GM12878 (cell line): ENCODE data around the gene AURKA.

Experiments
- HCFC1 ChIP-seq: fragments of 150-350 bp; IDR thresholded peaks from 2 replicates; pipeline ENCODE4 v1.6.1; 2014; ENCODE audit warnings: low read length
- HDGF ChIP-seq: fragments of 450-650 bp; IDR thresholded peaks from 2 replicates; pipeline ENCODE4 v1.6.1; 2016; ENCODE audit warnings: antibody characterized with exemption
- KDM1A ChIP-seq: fragments of 200-600 bp; sonication (generic); IDR thresholded peaks from 2 replicates; pipeline ENCODE4 v1.6.1; 2016; ENCODE audit warnings: borderline replicate concordance
- LARP7 ChIP-seq: fragments of 450-650 bp; IDR thresholded peaks from 2 replicates; pipeline ENCODE4 v1.6.1; 2017; ENCODE audit warnings: mild to moderate bottlenecking
- MTA3 ChIP-seq: IDR thresholded peaks from 2 replicates; pipeline ENCODE4 v1.6.1; 2012; ENCODE audit warnings: low read length, inconsistent platforms, borderline replicate concordance
- POLR2A ChIP-seq: IDR thresholded peaks from 2 replicates; pipeline ENCODE4 v1.6.1; 2011; ENCODE audit warnings: low read depth, mild to moderate bottlenecking, low read length
- POLR2AphosphoS5 ChIP-seq: IDR thresholded peaks from 2 replicates; pipeline ENCODE4 v1.6.1; 2011; ENCODE audit warnings: mild to moderate bottlenecking, low read length, inconsistent platforms
- SMARCA5 ChIP-seq: fragments of 450-650 bp; IDR thresholded peaks from 2 replicates; pipeline ENCODE4 v1.6.1; 2017; ENCODE audit warnings: mild to moderate bottlenecking
- TAF1 ChIP-seq: IDR thresholded peaks from 2 replicates; pipeline ENCODE4 v1.6.1; 2011; ENCODE audit warnings: mild to moderate bottlenecking, low read depth, low read length, borderline replicate concordance
- TF ChIP-seq, protein P1 (sequence below): IDR thresholded peaks from 2 replicates; pipeline ENCODE4 v1.6.1; 2012; ENCODE audit warnings: low read depth, low read length, improper control_type of control experiment
- TF ChIP-seq, protein P2 (sequence below): IDR thresholded peaks from 2 replicates; pipeline ENCODE4 v1.6.1; 2011; ENCODE audit warnings: low read depth, mild to moderate bottlenecking, low read length, moderate library complexity, borderline replicate concordance; ENCODE audit errors: extremely low read depth
- TF ChIP-seq, protein P3 (sequence below): fragments of 450-650 bp; IDR thresholded peaks from 2 replicates; pipeline ENCODE4 v1.6.1; 2018; ENCODE audit warnings: borderline replicate concordance, mild to moderate bottlenecking; ENCODE audit not compliant: partially characterized antibody
- TF ChIP-seq, protein P4 (sequence below), 3 experiments: IDR thresholded peaks in 2 of 3; conservative IDR thresholded peaks in 1 of 3; 2 replicates each; pipeline ENCODE4 v1.5.1; 2011; ENCODE audit warnings: low read depth in 3 of 3, low read length in 3 of 3, mild to moderate bottlenecking in 3 of 3, control low read depth in 2 of 3, moderate library complexity in 2 of 3, inconsistent platforms in 1 of 3, mixed read lengths in 1 of 3; ENCODE audit not compliant: control insufficient read depth in 2 of 3, insufficient read depth in 1 of 3; ENCODE audit errors: extremely low read depth in 1 of 3

DNA sequence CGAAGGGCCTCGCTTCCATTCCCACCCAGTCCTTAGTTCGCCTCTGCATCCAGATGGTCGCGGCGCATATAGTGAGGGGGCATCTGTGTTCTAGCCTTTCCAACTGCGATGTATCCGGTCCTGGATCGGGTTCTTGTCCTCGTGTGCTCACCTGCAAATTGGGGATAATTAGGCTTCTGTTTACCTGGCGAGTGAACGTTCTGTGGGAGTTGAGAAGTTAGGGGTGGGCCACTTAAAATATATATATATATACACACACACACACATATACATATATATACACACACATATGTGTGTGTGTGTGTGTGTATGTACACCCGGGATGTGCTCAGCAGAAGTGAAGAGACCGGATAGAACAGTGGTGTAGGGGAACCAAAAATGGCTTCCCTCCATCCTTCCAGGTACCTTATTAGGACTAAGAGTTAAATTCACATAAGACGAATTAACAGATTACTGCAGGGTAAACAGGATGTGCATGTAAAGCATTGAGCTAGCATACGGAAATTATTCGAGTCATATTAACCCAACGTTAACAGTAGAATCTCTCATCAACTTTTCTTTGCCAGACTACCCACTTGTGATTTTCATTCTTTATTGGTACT is 967 bp upstream of the AURKA start:
- TF ChIP-seq, protein P1, sequence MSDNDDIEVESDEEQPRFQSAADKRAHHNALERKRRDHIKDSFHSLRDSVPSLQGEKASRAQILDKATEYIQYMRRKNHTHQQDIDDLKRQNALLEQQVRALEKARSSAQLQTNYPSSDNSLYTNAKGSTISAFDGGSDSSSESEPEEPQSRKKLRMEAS, result no peak
- TF ChIP-seq MTA3 (no peak), POLR2AphosphoS5 (no peak), KDM1A (no peak), TAF1 (no peak), LARP7 (no peak), HDGF (no peak), POLR2A (no peak), SMARCA5 (no peak), HCFC1 (no peak)
- TF ChIP-seq, protein P2, sequence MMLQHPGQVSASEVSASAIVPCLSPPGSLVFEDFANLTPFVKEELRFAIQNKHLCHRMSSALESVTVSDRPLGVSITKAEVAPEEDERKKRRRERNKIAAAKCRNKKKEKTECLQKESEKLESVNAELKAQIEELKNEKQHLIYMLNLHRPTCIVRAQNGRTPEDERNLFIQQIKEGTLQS, result no peak
- TF ChIP-seq, protein P3, sequence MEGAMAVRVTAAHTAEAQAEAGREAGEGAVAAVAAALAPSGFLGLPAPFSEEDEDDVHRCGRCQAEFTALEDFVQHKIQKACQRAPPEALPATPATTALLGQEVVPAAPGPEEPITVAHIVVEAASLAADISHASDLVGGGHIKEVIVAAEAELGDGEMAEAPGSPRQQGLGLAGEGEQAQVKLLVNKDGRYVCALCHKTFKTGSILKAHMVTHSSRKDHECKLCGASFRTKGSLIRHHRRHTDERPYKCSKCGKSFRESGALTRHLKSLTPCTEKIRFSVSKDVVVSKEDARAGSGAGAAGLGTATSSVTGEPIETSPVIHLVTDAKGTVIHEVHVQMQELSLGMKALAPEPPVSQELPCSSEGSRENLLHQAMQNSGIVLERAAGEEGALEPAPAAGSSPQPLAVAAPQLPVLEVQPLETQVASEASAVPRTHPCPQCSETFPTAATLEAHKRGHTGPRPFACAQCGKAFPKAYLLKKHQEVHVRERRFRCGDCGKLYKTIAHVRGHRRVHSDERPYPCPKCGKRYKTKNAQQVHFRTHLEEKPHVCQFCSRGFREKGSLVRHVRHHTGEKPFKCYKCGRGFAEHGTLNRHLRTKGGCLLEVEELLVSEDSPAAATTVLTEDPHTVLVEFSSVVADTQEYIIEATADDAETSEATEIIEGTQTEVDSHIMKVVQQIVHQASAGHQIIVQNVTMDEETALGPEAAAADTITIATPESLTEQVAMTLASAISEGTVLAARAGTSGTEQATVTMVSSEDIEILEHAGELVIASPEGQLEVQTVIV, result no peak
- TF ChIP-seq, protein P4, sequence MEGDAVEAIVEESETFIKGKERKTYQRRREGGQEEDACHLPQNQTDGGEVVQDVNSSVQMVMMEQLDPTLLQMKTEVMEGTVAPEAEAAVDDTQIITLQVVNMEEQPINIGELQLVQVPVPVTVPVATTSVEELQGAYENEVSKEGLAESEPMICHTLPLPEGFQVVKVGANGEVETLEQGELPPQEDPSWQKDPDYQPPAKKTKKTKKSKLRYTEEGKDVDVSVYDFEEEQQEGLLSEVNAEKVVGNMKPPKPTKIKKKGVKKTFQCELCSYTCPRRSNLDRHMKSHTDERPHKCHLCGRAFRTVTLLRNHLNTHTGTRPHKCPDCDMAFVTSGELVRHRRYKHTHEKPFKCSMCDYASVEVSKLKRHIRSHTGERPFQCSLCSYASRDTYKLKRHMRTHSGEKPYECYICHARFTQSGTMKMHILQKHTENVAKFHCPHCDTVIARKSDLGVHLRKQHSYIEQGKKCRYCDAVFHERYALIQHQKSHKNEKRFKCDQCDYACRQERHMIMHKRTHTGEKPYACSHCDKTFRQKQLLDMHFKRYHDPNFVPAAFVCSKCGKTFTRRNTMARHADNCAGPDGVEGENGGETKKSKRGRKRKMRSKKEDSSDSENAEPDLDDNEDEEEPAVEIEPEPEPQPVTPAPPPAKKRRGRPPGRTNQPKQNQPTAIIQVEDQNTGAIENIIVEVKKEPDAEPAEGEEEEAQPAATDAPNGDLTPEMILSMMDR (IDR thresholded peaks at IDR 0.05 in 2 of 3, conservative IDR thresholded peaks at IDR 0.05 in 1 of 3; ENCODE audit: control insufficient read depth in 2 of 3, extremely low read depth in 1 of 3, insufficient read depth in 1 of 3, low read depth in 3 of 3, low read length in 3 of 3), result no peak
